NCI-H446 (cell line): ENCODE measurements around the gene SLFN12L.
"Not testable (repeated sequence)": the region's sequence is repeated elsewhere in the genome, so short reads cannot be mapped to it uniquely, and the experiment has no call there.

ENCODE experiments used
- DNase-seq, 2 experiments: peaks; one replicate each; lab custom pipeline; 2025; lab: John Stamatoyannopoulos, UW

Gene SLFN12L

GRCh38 chr17:35496451-35497290 lies 40.8 kb downstream of the SLFN12L start:
- DNase-seq, result no peak

GRCh38 chr17:35493040-35493439 lies 44.4 kb downstream of the SLFN12L start:
- DNase-seq, result no peak

GRCh38 chr17:35491417-35491816 lies 46.1 kb downstream of the SLFN12L start:
- no peak for DNase-seq

- DNase-seq, result no peak
Observed at GRCh38 chr17:35489944-35490343, 47.5 kb downstream of the SLFN12L start.

DNA sequence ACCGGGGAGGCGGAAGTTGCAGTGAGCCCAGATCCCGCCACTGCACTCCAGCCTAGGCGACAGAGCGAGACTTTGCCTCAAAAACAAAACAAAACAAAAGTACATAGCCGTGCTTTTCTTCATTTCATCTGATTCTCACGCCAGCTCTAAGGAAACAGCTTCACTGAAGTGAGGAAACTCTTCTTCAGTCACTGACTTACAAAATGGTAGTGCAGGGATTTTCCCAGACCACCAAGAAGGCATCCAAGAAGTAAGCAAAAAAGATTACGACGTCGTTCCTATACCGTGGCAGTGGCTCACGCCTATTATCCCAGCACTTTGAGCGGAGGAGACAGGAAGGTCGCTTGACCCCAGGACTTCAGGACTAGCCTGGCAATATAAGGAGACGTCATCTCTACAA lies 48.5 kb downstream of the SLFN12L start:
- DNase-seq, result no peak

GRCh38 chr17:35486920-35487732 lies 50.4 kb downstream of the SLFN12L start:
- DNase-seq, result peak in 1 of 2 experiments; percentile 4

DNA sequence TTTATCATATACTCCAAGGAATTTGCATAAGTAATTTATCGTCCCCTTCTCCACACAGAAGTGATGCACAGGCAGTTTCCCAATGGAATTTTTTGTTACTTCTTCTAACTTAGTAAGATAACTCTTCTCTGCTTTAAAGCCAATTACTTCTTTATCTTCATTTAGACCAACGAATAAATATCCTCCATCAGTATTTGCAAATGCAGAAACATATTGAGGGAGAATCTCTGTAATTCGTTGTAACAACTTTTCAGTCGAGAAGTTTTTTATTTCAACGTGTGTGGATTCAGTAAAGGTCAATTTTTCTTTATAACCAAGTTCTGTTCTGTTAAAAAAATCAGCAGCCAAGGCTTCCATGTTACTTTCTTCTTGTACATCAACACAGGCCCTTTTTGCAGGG lies 58.2 kb downstream of the SLFN12L start:
- DNase-seq, result no peak

GRCh38 chr17:35477248-35477647 lies 60.2 kb downstream of the SLFN12L start:
- no peak for DNase-seq

GRCh38 chr17:35476283-35476820 lies 61.1 kb downstream of the SLFN12L start:
- no peak for DNase-seq

GRCh38 chr17:35468475-35468874 lies 69.0 kb downstream of the SLFN12L start:
- no peak for DNase-seq

DNA sequence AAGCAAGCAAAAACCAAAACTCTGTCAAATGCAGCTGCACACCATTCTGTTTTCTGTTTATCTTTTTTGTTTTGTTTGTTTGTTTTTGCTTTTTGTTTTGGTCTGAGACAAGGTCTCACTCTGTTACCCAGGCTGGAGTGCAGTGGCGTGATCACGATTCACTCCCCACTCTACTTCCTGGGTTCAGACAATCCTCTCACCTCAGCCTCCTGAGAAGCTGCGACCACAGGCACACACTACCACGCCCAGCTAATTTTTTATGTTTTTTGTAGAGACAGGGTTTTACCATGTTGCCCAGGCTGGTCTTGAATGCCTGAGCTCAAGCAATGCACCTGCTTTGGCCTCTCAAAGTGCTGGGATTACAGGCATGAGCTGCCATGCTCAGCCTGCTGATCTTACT lies 69.7 kb downstream of the SLFN12L start:
- DNase-seq, result no peak

DNA sequence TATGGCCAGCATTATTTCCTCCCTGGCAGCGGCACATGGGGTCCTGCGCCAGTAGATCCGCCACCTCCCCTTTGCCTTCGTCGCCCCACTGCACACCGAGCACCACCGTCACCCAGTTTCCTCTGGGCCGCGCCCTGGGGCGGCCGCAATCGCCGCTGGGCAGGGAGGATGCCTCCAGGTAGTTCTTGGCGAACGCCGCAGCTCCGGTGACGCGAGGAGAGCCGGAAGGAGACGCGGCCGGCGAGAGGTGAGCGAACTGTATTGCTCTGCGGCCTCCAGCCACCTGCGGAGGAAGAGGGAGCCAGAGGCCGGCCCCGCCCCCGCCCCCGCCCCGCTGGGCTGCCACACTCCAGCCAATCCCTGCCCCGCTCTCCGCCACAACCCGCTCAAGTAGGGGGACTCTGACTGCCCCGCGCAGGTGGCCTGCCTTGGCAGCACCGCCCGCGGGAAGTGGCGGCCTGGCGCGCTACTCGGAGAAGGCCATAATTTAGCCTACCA lies 77.1 kb downstream of the SLFN12L start:
- no peak for DNase-seq

DNA sequence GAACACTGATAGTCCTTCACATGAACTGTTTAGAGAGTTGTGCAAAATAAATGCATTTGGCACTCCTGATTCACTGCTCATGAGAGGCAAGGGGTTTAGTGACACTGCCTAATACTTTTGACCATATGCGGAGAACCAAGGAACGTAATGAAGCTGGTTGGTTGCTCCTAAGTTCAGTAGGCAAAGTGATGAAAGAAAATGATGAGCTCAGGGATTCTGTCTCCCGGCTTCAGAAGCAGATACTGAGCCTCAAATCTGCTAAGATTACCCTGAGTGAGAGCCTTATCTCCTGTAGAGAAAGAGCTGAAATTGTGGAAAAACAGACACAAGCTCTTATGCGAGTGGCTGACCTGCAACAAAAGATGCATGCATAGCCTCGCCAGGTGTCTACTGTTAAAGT lies 83.4 kb downstream of the SLFN12L start:
- DNase-seq, result not testable (repeated sequence)

DNA sequence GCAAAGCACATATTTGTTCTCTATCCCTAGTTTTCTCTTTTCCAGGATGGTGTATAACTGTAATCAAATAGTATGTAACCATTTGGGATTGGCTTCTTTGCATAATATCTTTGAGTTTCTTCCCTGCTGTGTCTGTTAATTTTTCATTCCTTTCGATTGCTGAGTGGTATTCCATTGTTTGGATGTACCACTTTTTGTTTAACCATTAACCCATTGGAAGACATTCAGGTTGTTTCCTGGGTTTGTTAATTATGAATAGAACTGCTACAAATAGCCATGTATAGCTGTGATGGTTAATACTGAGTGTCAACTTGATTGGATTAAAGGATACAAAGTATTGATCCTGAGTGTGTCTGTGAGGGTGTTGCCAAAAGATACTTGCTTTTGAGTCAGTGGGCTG lies 84.3 kb downstream of the SLFN12L start:
- DNase-seq, result no peak

DNA sequence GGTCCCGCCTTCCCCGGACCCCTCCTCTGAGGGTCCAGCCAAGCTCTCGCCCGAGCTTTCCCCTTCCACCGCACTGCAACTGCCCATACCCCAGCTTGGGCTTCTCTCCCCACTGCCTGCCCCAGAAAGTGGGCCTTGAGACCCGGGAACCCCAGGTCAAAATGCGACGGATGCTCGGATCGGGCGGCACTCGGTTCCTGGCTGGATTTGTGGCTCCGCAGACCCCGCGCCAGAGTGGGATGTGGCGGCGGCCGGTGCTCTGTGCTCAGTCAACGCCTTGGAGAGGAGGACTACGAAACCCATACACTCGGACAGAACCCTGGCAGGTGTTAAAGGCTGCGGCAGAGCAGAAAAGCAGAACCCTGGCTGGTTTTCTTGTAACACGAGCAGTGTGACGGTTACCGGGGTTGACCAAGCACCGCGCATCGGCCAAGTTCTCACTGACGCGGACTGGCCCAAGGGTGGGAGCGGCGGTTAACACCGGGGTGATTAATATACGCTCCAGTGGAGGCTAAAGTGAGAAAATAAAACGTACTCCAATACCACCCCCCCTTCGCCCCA lies 88.0 kb downstream of the SLFN12L start:
- DNase-seq, result no peak

- DNase-seq, result no peak
Observed at GRCh38 chr17:35448899-35449227, 88.6 kb downstream of the SLFN12L start.

GRCh38 chr17:35448214-35448898 lies 89.1 kb downstream of the SLFN12L start, which contains the start of gene SLFN13:
Gene SLFN13 (minus strand): TSS chr17:35448766. CDS start chr17:35445680, 3,086 bp downstream.
- DNase-seq, result no peak

- DNase-seq, result no peak
Observed at GRCh38 chr17:35447499-35447898, 90.0 kb downstream of the SLFN12L start.

DNA sequence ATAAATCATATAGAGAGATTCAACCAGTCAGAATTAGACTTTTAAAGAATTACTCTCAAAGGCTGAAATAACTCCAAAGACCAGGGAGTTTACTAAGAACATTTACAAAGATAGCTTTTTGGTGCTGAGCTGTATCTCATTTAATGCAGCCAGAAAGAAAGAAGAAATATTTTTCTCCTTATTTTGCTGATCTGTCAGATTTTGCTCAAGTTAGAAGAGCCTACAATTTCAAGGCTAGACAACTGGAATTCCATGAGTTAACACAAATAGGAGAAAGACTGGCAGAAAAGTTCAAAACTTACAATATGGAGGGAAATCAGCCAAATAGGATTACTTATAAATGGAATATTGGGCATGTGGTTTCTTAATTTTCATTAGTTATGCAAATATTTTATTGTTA lies 99.0 kb downstream of the SLFN12L start:
- DNase-seq, result no peak

DNA sequence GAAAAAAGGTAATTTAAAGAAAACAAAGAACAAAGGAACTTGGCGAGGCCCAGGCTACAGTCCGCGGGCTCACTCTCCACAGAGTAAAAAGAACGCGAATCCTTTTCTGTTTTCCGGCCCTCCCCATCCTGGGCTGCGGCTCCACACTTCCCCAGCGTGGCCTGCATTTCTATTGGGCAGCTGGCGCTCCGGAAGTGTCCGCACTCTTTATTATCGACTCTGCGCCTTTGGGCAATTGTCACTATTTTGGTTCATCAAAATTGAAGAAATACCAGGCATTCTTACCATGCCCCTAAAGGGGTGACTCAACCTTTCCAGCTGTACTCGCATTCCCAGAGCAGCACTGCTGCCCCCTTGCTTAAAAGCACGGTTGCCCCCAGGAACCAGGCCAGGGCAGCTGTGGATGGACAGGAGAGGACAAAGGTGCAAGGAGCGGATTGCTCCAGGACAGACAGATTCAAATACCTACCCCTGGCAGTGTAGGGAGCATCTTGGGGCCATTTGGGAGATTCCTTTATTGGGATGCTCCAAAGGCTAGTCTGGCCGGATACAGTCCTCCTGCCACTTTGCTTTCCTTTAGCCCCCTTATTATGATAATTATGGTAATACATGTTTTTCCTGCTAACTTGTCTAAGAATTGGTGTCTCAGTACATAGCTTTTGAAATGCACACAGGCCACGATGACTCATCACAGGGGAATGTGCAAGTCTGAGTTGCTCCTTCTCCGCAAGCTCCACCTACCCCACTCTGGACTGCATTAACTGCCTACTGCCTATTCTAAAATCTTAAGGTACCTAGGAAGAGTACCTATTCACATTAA lies 104.2 kb downstream of the SLFN12L start:
- DNase-seq, result no peak
